Astrocyte of the spinal cord (primary cell): ENCODE data around the gene RBL1.

Experiments
- DNase-seq: peaks from one replicate; pipeline ENCODE4 v3.0.0; 2011; ENCODE audit warnings: low read depth, low spot score
- H3K4me3 ChIP-seq: 2 replicates; pipeline ENCODE4 v1.5.1; 2011; ENCODE audit warnings: low read depth, mild to moderate bottlenecking, low read length, moderate library complexity
- CTCF ChIP-seq: IDR thresholded peaks from 2 replicates; pipeline ENCODE4 v1.5.1; 2012; ENCODE audit warnings: low read depth, mild to moderate bottlenecking, low read length, inconsistent platforms
- in situ Hi-C: cut with HindIII; loops from 2 replicates; pipeline ENCODE4 v1.10.0; 2017; ENCODE audit warnings: low sequenced_read_pairs

RBL1 gene

GRCh38 chr20:36991703-36992102, 104.1 kb downstream of the RBL1 start:
- no peak for TF ChIP-seq CTCF
- in situ Hi-C loops = no loop called here
- no peak overlapping the region for H3K4me3 ChIP-seq
- no peak for DNase-seq

DNA sequence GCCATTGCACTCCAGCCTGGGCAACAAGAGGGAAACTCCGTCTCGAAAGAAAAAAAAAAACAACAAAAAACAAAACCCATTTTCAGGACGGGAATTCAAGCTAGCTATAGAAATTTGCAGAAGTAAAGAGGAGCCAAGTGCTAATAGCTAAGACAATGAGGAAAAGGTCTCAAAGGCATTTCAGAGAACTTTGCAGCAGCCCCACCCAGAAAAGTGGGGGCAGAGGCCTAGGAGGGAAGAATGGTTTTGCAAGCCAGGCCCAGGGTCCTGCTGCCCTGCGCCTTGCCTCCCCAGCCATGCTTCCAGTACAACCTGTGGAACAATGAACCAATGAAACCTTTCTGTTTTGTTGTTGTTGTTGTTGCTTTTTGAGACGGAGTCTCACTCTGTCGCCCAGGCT, 106.0 kb downstream of the RBL1 start:
- TF ChIP-seq CTCF = no peak
- in situ Hi-C loops = no loop called here
- no peak for DNase-seq

GRCh38 chr20:36988494-36988966, 107.3 kb downstream of the RBL1 start:
- peak; percentile 25 for DNase-seq
- TF ChIP-seq CTCF = no peak
- in situ Hi-C loops = no loop called here
- no peak overlapping the region for H3K4me3 ChIP-seq

More for the DNA sequence above, 106.0 kb downstream of the RBL1 start:
- H3K4me3 ChIP-seq = no peak overlapping the region

- DNase-seq = no peak
- in situ Hi-C loops = no loop called here
Measured at GRCh38 chr20:36984257-36984638, 111.5 kb downstream of the RBL1 start.

GRCh38 chr20:36975099-36975818, 120.5 kb downstream of the RBL1 start:
- no peak overlapping the region for H3K4me3 ChIP-seq
- DNase-seq = no peak
- in situ Hi-C loops = no loop called here
- no peak for TF ChIP-seq CTCF

More at GRCh38 chr20:36984257-36984638, 111.5 kb downstream of the RBL1 start:
- no peak for TF ChIP-seq CTCF
- no peak overlapping the region for H3K4me3 ChIP-seq

DNA sequence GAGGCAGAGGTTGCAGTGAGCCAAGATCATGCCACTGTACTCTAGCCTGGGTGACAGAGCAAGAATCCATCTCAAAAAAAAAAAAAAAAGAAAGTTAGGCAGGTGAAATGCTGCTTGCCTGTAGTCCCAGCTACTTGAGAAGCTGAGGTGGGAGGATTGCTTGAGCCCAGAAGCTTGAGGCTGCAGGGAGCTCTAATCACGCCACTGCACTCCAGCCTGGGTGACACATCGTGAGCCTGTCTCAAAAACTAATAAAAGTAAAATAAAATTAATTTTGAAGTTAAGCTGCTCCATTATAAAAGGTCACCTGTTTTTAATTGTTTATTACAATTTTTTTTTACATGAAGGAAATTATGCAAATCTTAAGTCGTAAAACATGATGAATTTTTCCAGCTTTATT, 121.1 kb downstream of the RBL1 start:
- in situ Hi-C loops = no loop called here
- TF ChIP-seq CTCF = no peak
- no peak for DNase-seq
- H3K4me3 ChIP-seq = no peak overlapping the region
